ENCODE measurements around the gene BCAP29. TPM values are rescaled to one million over a fixed set of nuclear protein-coding genes. Genes with fewer than 3 reads are reported as not detected.
A peak's percentile ranks its signal among the peaks of the same experiment; 100 is the strongest.

The BCAP29 gene
- total RNA-seq, 1 donor from 2014 or later = 25.0 TPM

DNA sequence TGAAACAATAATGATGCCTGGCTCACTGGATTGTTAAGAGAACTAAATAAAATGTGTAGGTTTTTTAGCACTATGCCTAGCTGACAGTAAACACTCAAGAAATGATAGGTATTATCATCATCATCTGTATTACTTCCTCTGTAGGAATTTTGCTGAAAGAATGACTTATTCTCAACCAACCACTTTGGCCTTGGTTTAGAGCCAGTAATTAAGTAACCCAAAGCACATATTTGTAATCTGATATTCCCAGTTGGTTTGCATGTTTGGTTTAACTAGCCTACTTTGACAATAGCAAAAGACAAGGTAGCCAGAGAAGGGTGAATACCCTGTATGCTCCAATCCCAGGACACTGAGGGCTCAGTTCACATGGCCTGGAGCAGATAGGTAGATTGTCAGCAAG is 34.4 kb downstream of the BCAP29 start:
- Histone ChIP-seq H3K4me3 (ENCODE audit: low read depth, low read length) (no peak overlapping the region), H3K27me3 (ENCODE audit: control insufficient read depth, insufficient read depth, low read length) (no peaks in the 10 kb centered on the region), H3K36me3 (ENCODE audit: control insufficient read depth, insufficient read depth, low read length) (no peaks in the 10 kb centered on the region)
- DNase-seq (ENCODE audit: low read depth) = peak; percentile 64
- FAIRE-seq = no peak
- TF ChIP-seq, protein P1, sequence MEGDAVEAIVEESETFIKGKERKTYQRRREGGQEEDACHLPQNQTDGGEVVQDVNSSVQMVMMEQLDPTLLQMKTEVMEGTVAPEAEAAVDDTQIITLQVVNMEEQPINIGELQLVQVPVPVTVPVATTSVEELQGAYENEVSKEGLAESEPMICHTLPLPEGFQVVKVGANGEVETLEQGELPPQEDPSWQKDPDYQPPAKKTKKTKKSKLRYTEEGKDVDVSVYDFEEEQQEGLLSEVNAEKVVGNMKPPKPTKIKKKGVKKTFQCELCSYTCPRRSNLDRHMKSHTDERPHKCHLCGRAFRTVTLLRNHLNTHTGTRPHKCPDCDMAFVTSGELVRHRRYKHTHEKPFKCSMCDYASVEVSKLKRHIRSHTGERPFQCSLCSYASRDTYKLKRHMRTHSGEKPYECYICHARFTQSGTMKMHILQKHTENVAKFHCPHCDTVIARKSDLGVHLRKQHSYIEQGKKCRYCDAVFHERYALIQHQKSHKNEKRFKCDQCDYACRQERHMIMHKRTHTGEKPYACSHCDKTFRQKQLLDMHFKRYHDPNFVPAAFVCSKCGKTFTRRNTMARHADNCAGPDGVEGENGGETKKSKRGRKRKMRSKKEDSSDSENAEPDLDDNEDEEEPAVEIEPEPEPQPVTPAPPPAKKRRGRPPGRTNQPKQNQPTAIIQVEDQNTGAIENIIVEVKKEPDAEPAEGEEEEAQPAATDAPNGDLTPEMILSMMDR (IDR thresholded peaks at IDR 0.05; ENCODE audit: insufficient read depth, low read length, severe bottlenecking) = no peak

DNA sequence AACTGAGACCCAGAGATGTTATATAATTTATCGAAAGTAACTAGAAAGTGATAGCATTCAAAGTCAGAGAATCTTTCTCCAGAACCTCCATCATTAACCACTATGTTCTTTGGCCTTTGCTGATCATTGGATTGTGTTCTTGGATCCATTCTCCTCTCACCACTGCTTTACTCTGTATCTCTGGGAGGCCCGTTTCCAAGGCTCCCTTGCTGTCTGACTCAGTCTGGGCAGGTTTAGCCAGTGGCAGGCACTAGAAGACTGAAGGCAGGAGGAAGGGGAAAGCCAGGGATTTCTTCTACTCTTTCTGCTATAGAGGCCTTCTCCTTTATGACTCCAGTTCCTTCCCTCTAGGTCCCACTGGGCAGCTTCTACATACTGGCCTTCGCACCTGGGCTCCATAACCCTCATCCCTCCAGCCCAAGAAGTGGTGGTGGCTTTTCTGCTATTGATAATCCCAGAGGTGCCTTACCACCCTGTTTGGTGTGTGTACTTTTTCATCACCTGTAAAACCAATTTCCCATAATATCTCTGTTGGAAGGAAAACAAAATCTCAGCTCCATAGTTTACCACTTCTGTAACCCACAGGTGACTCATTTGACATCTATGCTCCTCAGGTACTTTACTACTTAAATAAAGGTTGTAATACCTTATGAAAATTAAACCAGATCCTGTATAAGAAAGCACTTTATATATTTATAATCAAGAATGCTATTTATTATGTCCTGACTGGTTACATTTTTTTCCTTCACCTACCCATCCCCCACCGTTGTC is 36.0 kb downstream of the BCAP29 start:
- Histone ChIP-seq H3K27me3 (ENCODE audit: control insufficient read depth, insufficient read depth, low read length) (no peaks in the 10 kb centered on the region), H3K36me3 (ENCODE audit: control insufficient read depth, insufficient read depth, low read length) (peaks cover 2% of the 10 kb centered on the region), H3K4me3 (ENCODE audit: low read depth, low read length) (no peak overlapping the region)
- DNase-seq (ENCODE audit: low read depth) = peak; percentile 20
- FAIRE-seq = no peak
- TF ChIP-seq, protein P1 (IDR thresholded peaks at IDR 0.05; ENCODE audit: insufficient read depth, low read length, severe bottlenecking) = no peak

DNA sequence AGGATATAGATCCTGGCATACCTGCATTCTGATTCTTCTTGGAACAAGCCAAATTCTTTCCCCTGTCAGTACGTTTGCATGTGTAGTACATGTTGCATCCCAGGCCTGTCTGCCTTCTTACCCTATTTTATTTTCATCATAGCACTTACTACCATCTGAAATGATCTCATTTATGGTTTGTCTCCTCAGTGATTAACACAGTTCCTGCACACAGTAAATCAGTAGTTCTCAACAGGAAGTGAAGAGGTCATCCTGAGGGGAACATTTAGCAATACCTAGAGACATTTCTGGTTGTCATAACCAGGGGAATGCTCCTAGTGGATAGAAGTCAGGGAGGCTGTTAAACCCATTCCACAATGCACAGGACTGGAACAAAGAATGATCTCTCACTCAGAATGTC is 42.4 kb downstream of the BCAP29 start:
- DNase-seq (ENCODE audit: low read depth) (peak; percentile 81), FAIRE-seq (no peak)
- Histone ChIP-seq H3K36me3 (ENCODE audit: control insufficient read depth, insufficient read depth, low read length) (peaks cover 2% of the 10 kb centered on the region), H3K4me3 (ENCODE audit: low read depth, low read length) (no peak overlapping the region), H3K27me3 (ENCODE audit: control insufficient read depth, insufficient read depth, low read length) (no peaks in the 10 kb centered on the region)
- TF ChIP-seq, protein P1 (IDR thresholded peaks at IDR 0.05; ENCODE audit: insufficient read depth, low read length, severe bottlenecking) = no peak

DNA sequence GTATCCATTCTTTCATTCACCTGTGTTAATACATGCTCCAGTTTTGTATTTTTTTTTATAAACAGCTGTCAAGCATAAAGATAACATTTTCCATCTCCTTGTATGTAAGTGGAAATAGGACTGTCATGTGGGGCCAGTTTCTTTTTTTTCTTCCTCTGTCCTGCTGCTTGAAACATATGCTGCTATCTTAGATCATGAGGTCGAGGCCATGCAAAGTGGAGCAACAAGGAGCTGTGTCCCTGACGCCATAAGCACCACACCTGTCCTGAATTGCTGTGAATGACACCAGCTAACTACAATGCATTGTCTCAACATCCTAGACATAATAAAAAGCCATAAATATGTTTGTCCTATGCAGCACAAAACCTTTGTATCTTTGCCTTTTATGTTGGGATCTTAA is 42.8 kb downstream of the BCAP29 start:
- Histone ChIP-seq H3K36me3 (ENCODE audit: control insufficient read depth, insufficient read depth, low read length) (peaks cover 2% of the 10 kb centered on the region), H3K4me3 (ENCODE audit: low read depth, low read length) (no peak overlapping the region), H3K27me3 (ENCODE audit: control insufficient read depth, insufficient read depth, low read length) (no peaks in the 10 kb centered on the region)
- FAIRE-seq = no peak
- DNase-seq (ENCODE audit: low read depth) = no peak
- TF ChIP-seq, protein P1 (IDR thresholded peaks at IDR 0.05; ENCODE audit: insufficient read depth, low read length, severe bottlenecking) = no peak

DNA sequence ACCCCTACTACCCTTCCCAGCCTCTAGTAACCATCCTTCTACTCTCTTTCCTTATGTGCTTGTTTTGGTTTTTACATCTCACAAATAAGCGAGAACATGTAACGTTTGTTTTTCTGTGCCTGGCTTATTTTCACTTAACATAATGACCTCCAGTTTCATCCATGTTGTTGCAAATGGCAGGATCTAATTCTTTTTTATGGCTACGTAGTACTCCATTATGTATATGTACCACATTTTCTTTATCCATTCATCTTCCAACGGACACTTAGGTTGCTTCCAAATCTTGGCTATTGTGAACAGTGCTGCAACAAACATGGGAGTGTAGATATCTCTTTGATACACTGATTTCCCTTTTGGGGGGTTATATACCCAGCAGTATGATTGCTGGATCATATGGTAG is 47.0 kb downstream of the BCAP29 start:
- TF ChIP-seq, protein P1 (IDR thresholded peaks at IDR 0.05; ENCODE audit: insufficient read depth, low read length, severe bottlenecking) = no peak
- DNase-seq (ENCODE audit: low read depth) (no peak), FAIRE-seq (no peak)
- H3K4me3 ChIP-seq (ENCODE audit: low read depth, low read length) = no peak overlapping the region
- H3K36me3 ChIP-seq (ENCODE audit: control insufficient read depth, insufficient read depth, low read length) = peaks cover 1% of the 10 kb centered on the region
- H3K27me3 ChIP-seq (ENCODE audit: control insufficient read depth, insufficient read depth, low read length) = no peaks in the 10 kb centered on the region
